Ammon's horn (tissue), 1 donor: ENCODE results near the gene IL16.
"Not testable (repeated sequence)": the region's sequence is repeated elsewhere in the genome, so short reads cannot be mapped to it uniquely, and the experiment has no call there.

ENCODE experiments used
- DNase-seq: peaks from one replicate; pipeline ENCODE4 v3.0.0-alpha.2; 2016; ENCODE audit warnings: low spot score

The IL16 gene

DNA sequence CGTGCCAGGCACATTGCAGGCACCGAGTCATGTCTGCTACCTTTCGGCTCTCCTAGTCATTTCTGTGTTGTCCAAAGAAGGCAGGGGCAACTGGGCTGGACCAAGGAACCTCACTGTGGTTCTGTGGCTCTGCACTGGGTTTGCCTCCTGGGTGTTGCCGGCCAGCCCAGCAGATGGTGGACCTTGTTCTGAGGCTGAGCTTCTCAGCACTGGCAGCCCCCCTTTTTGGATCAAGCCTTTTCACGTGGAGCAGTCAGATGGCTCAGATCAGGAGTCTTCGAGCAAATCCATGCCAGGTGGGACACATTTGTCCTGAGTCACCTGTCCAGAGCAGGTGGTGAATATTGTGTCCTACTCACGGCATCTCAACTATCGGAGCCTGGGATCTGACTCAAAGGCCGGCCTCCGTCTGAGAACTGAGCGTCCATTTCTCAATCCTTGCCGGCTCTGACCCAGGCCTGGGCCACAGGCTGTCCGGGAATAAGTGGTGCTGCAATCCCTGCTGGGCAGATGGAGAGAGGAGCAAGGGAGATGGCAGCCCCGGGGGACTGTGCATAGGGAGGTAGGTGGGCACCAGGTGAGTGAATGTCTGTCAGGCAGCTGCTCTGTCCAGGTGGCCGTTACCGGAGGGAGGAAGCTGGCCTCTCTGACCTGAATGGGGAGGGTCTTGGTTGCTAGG, at the start of gene IL16:
IL16 (plus strand) TSS at position 304 of the 679 bp plus-strand sequence. CDS start 28,521 bp downstream, outside the sequence.
- DNase-seq, result no peak

GRCh38 chr15:81151389-81151788, 45.3 kb upstream of the IL16 start:
- DNase-seq, result no peak

DNA sequence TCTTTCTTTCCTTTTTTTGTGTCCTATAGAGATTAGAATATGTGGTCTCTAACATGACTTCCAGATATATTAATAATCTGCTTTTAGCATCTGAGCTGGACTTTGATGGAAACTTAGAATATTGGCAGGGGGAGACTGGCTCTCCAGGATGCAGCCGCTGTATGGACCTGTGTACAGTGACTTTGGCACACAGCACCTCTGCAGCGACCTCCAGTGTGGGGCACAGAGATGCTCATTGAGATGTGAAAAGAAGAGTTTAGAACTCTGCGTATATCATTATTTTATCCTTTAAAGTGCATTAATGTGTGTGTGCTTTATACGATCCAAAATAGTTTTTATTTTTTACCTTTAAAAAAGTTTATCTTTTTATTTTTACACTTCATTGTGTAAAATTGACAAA, 44.3 kb upstream of the IL16 start:
- no peak for DNase-seq

DNA sequence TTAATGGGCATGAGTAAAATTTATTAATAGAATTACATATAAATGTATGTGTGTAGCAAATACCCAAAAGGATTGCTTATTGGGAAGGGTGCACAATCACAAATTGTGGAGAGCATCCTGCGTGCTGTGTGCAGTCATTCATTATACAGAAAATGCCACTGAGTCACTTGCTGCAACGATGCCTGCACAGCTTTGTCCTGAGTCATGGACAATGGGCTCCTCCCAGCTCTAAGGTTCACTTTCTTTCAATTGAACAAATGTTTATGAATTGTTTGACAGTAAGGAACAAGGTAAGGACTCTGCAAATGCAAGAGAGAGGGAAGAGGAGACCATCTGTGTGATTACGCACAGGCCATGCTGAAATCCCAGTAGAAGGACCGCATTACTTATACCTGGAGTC, 43.9 kb upstream of the IL16 start:
- DNase-seq, result no peak

- DNase-seq, result peak; percentile 70
Observed at GRCh38 chr15:81155375-81156218, 41.1 kb upstream of the IL16 start.

GRCh38 chr15:81156324-81156723, 40.4 kb upstream of the IL16 start:
- DNase-seq, result no peak

GRCh38 chr15:81157195-81157938, 39.3 kb upstream of the IL16 start:
- DNase-seq, result no peak

GRCh38 chr15:81157939-81158223, 38.8 kb upstream of the IL16 start:
- DNase-seq, result no peak

- not testable (repeated sequence) for DNase-seq
Observed at GRCh38 chr15:81158561-81158960, 38.1 kb upstream of the IL16 start.

GRCh38 chr15:81160312-81161159, 36.1 kb upstream of the IL16 start:
- peak; percentile 29 for DNase-seq

DNA sequence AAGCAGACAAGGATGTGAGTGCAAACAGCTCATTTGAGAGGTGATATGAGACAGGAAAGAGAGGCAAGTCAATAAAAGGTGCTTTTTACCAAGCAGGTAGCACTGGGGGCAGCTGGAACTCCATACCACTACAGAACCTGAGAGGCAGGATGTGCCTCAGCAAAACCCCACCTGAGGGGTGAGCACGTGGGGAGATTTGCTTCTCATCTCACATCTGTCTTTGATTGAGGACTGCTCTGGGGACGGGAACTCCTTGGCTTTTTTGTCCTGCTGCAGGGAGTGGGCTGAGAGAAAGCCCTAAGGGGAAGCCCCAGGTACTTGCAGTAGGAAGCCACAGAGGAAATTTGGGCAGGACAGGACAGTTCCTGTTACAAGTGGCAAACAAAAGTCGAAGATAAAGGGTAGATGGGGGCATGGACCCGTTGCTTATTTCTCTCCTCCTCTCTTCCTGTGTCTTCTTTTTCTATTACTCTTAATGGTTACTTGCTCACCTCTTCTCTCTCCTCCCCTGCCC, 35.5 kb upstream of the IL16 start:
- no peak for DNase-seq

DNA sequence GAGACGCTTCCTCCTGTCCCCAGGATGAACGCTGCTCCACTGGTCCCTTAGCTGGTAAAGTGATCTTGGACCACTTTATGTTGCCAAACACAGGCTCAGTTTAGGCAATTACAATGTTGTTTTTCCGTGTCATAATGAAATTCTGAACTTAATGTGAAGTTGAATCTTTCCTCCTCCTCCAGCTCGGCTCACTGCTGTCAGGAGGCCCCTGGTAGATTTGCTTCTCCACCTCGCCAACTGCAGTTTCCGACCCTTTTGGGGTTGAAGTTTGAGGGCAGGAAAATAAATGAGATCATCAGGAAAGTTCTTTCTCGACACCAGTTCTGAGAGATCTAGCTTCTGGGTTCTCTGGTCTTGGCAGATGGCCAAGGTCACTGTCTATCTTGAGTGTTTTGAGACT, 34.8 kb upstream of the IL16 start:
- DNase-seq, result no peak

DNA sequence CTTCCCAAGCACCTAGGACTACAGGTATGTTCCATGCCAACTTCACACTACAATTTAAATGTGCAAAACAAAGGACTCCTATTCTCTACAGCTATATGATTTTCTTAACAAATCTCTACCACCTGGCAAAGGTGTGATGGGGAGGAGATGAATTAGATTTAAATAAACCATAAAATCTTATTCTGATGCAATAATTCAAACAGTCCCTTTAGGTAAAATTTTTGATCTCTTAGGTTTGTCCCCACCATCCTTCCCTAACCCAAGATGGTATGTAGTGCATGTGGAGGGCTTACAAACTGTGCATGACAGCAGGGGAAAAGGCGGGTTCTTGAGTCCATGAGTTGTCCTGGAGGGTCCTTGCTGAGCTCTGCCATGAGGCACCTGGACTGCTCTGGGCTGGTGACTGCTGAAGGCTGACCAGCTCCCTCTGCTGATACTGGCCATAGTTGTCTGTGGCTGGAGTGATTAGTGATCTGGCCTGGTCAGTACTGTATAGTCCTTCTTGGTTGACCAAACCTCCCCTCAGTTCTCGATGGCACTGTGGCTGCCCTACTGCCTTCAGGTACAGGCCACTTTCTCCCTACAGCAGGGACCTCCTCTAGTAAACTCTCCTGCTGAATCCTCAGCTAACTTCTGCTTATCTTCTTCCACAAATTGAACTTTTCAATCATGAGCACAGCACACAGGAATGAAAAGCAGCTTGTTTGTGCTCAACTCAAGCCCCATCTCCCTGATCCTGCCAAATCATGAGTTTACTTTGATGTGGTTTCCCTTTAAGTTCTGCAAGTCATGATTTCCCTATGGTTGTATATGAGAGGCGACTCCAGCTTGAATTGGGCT, 32.5 kb upstream of the IL16 start:
- no peak for DNase-seq

GRCh38 chr15:81165535-81165934, 31.1 kb upstream of the IL16 start:
- no peak for DNase-seq

DNA sequence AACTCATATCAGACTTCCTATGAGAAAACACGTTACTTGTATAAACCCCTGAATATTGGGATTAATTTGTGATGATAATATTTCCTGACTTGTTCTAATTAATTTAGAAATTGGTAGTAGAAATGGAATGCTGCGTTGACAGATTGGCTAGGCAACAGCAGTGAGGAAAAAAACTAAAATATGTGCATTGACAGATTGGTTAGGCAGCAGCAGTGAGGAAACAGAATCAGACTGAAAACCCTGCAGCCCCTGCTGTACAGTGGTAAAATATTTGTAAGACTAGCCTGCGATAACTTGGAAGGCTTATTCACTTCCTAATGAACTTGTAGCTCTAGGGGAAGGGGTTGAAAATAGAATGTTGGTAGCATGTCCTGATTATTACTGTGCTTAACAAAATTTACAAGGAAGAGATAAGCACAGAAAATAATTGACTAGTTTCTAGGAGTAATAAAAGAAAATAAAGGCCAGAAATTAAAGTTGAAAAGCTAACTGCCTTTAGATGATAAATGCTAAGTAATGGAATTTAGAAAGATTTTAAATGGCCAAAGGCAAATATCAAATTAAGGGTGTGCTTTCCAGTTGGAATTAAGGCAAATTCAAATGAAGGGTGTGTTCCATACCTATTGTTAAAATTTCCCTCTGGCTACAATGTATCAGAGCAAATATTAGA, 29.9 kb upstream of the IL16 start:
- peak; percentile 26 for DNase-seq

GRCh38 chr15:81168131-81168526, 28.6 kb upstream of the IL16 start:
- no peak for DNase-seq

- DNase-seq, result no peak
Observed at GRCh38 chr15:81168644-81169043, 28.0 kb upstream of the IL16 start.

DNA sequence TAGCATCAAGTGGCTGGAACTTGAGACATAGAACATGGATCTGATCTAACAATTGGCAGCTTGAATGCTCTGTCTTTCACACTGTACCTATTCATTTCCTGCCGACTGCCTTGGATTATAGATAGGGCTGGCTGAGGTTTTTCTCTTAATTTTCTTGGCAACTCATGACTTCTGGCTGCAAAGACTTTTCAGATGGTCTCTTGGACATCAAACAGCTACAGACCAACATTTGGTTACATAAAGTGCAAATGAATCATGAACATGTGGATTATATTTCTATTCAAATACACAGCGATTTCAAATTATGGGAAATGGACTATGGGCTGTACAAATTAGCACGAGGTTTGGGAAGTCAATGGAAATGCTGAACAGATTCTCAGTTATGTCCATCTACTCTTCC, 26.2 kb upstream of the IL16 start:
- no peak for DNase-seq

DNA sequence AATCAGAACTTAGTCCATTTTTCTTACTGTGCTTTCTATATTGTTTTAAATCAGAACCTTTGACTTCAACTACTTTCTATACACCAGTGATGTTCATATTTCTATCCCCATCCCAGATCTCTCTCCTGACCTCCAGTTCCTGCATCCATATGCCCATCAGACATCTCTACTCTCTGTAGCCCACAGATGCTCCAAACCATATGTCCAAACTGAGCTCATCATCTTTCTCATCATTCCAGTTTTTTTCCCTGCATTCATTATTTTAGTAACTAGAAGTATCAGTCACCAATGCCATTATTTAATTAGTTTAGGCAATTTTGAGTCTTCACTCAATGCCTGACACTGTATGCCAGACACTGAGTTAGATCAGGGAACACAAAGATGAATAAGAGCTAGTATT, 25.4 kb upstream of the IL16 start:
- DNase-seq, result no peak

DNA sequence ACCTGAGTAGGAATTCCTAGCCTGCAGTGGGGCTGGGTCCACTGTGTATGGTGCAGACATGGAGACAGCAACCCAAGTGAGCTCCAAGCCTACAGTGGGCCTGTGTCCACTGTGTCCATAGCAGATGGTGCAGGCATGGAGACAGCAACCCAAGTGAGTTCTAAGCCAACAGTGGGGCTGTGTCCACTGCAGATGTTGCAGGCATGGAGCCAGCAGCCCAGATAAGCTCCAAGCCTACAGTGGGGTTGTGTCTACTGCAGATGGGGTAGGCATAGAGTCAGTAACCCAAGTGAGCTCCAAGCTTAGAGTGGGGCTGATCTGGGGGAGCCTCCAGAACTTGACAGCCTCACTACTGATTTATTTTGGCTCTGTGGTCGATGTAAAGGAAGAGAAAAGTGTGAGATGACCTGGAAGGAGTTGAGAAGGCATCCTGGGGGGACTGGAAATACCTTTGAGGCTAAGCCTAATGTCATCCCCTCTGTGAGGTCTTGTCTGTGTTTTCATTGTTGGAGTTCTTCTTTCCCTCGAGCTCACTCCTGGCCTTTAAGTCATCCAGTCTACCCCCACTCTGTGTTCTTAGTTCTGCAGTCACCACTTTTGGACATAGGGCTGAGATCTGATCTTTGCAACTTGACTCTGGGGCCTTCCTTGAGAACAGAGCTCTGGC, 22.4 kb upstream of the IL16 start:
- DNase-seq, result no peak
